K562 (cell line): ENCODE measurements around the gene APBB2. TPM values are rescaled to one million over a fixed set of nuclear protein-coding genes. Genes with fewer than 3 reads are reported as not detected.

ENCODE experiments used
- ATAC-seq: fragments of 200-7000 bp; cut with Tn5 transposase; 3 replicates; pipeline ENCODE4 v1.9.1; 2020; ENCODE audit warnings: moderate library complexity
- BruUV-seq: library from RNA; stranded (reverse); fragments of 400-500 nt; replicated peaks from 2 replicates; lab custom pipeline; 2021; lab: Mats Ljungman, UMichigan
- CTCF ChIA-PET: fragments of 300-600 bp; formaldehyde crosslinking; extraction: SDS; loops from one replicate; lab custom pipeline; 2021; ENCODE audit warnings: low intra/inter-chr PET ratio; lab: Yijun Ruan, JAX
- POLR2A ChIA-PET: fragments of 300-600, 350-650 bp; sonication (Branson Sonifier 250); formaldehyde crosslinking; extraction: SDS; loops from one replicate; lab custom pipeline; 2021; ENCODE audit warnings: antibody characterized with exemption, inconsistent platforms; lab: Yijun Ruan, JAX
- DNase-seq, 4 experiments: peaks; one replicate each; pipeline versions ENCODE4 v3.0.0 to v3.0.0-alpha.2; 2011 to 2018; ENCODE audit warnings: low spot score in 3 of 4, mixed read lengths in 3 of 4; ENCODE audit errors: extremely low read depth in 1 of 4
- FAIRE-seq: peaks from 2 replicates; lab custom pipeline; 2011; peaks lifted over from hg19 to GRCh38; lab: Jason Lieb, UNC
- H2AFZ ChIP-seq: 2 replicates; pipeline ENCODE4 v1.6.0; 2011; ENCODE audit warnings: low read depth, low read length, control low read depth, inconsistent platforms
- H3K27ac ChIP-seq: fragments of 200-600 bp; 3 replicates; pipeline ENCODE4 v1.8.0; 2011; ENCODE audit warnings: low read depth, mild to moderate bottlenecking, control low read depth, inconsistent platforms, low read length, moderate library complexity, mixed read lengths; ENCODE audit errors: extremely low read depth
- H3K27me3 ChIP-seq, 2 experiments: fragments of 300-600 bp in 1 of 2; 2 replicates in 1 of 2; 3 replicates in 1 of 2; pipeline versions ENCODE4 v1.6.0 to v1.8.0; 2011; ENCODE audit warnings: inconsistent platforms in 2 of 2, low read length in 2 of 2, mild to moderate bottlenecking in 1 of 2, mixed read lengths in 1 of 2, moderate library complexity in 1 of 2; ENCODE audit not compliant: control insufficient read depth in 2 of 2, insufficient read depth in 2 of 2
- H3K36me3 ChIP-seq: fragments of 300-600 bp; 3 replicates; pipeline ENCODE4 v1.8.0; 2011; ENCODE audit warnings: mild to moderate bottlenecking, low read length, inconsistent platforms; ENCODE audit not compliant: control insufficient read depth, insufficient read depth
- H3K4me1 ChIP-seq, 2 experiments: fragments of 200-600 bp in 1 of 2; replicated peaks in 1 of 2; 2 replicates in 1 of 2; 3 replicates in 1 of 2; pipeline versions ENCODE4 v1.5.1 to v1.8.0; 2011; ENCODE audit warnings: inconsistent platforms in 2 of 2, low read length in 2 of 2, mild to moderate bottlenecking in 1 of 2, mixed read lengths in 1 of 2, moderate library complexity in 1 of 2; ENCODE audit not compliant: control insufficient read depth in 2 of 2, insufficient read depth in 2 of 2
- H3K4me2 ChIP-seq: 2 replicates; pipeline ENCODE4 v1.6.1; 2011; ENCODE audit warnings: low read length, control low read depth, inconsistent platforms, mixed read lengths; ENCODE audit not compliant: insufficient read depth
- H3K4me3 ChIP-seq: fragments of 200-600 bp; sonication (generic), shearing (Covaris generic); 2 replicates; pipeline ENCODE4 v1.5.1; 2016; ENCODE audit warnings: control low read depth, inconsistent platforms
- H3K79me2 ChIP-seq: fragments of 200-600 bp; 3 replicates; pipeline ENCODE4 v1.8.0; 2011; ENCODE audit warnings: low read length, inconsistent platforms; ENCODE audit not compliant: control insufficient read depth, insufficient read depth
- H3K9ac ChIP-seq, 2 experiments: 2 replicates each; pipeline versions ENCODE4 v1.6.0 to v1.6.1; 2011; ENCODE audit warnings: low read depth in 2 of 2, low read length in 2 of 2, control low read depth in 1 of 2, inconsistent platforms in 1 of 2, mild to moderate bottlenecking in 1 of 2, mixed read lengths in 1 of 2; ENCODE audit not compliant: insufficient read depth in 1 of 2
- H3K9me1 ChIP-seq: one replicate; pipeline ENCODE4 v1.6.0; 2011; ENCODE audit warnings: inconsistent platforms, mild to moderate bottlenecking, low read length, moderate library complexity; ENCODE audit not compliant: control insufficient read depth, insufficient read depth
- H3K9me3 ChIP-seq: replicated peaks from 2 replicates; pipeline ENCODE4 v1.5.1; 2011; ENCODE audit warnings: low read depth, low read length, inconsistent platforms; ENCODE audit not compliant: control insufficient read depth, insufficient read depth
- H4K20me1 ChIP-seq: replicated peaks from 2 replicates; pipeline ENCODE4 v1.6.1; 2011; ENCODE audit warnings: low read length, inconsistent platforms, mixed read lengths; ENCODE audit not compliant: control insufficient read depth, insufficient read depth
- ADNP ChIP-seq: fragments of 200-800 bp; sonication (Bioruptor generic); IDR thresholded peaks from 2 replicates; pipeline ENCODE4 v1.6.1; 2016; ENCODE audit warnings: missing genetic modification characterization, missing compliant biosample characterization
- COPS2 ChIP-seq: fragments of 450-650 bp; conservative IDR thresholded peaks from 2 replicates; pipeline ENCODE4 v1.6.1; 2016; ENCODE audit warnings: mild to moderate bottlenecking, moderate library complexity
- GABPA ChIP-seq: fragments of 200-800 bp; sonication (Bioruptor generic); conservative IDR thresholded peaks from 2 replicates; pipeline ENCODE4 v1.6.1; 2016; ENCODE audit warnings: low read depth, missing genetic modification characterization, missing compliant biosample characterization
- HBP1 ChIP-seq: fragments of 450-650 bp; formaldehyde crosslinking; IDR thresholded peaks from 2 replicates; pipeline ENCODE4 v1.4.0; 2022; ENCODE audit warnings: missing genetic modification characterization
- KLF1 ChIP-seq: fragments of 450-650 bp; IDR thresholded peaks from 2 replicates; pipeline ENCODE4 v1.6.1; 2016; ENCODE audit warnings: missing genetic modification characterization, missing compliant biosample characterization
- RBM22 ChIP-seq: fragments of 200-400 bp; formaldehyde crosslinking; IDR thresholded peaks from 2 replicates; pipeline ENCODE4 v1.6.1; 2018; ENCODE audit warnings: low read length, low read depth; ENCODE audit not compliant: poor library complexity, severe bottlenecking
- RCOR1 ChIP-seq, 2 experiments: IDR thresholded peaks; 2 replicates each; pipeline ENCODE4 v1.6.1; 2012; ENCODE audit warnings: low read depth in 2 of 2, low read length in 2 of 2, borderline replicate concordance in 1 of 2, improper control_type of control experiment in 1 of 2
- WGBS: fragments of 100-300 bp; shearing (Covaris generic); methylation state at CpG from one replicate; pipeline ENCODE4 v1.1.6; 2016; ENCODE audit warnings: low coverage, mixed read lengths; ENCODE audit not compliant: insufficient coverage; ENCODE audit errors: missing lambda C conversion rate; 5-methylcytosine and 5-hydroxymethylcytosine counted together
- in situ Hi-C: fragments of 300-500 bp; cut with MboI; formaldehyde crosslinking; loops from 4 replicates; pipeline ENCODE4 v1.15.0; 2018; ENCODE audit warnings: inconsistent platforms, mixed read lengths
- intact Hi-C: fragments of 100-400 bp; cut with micrococcal nuclease; formaldehyde crosslinking; loops from 2 replicates; pipeline ENCODE4 v1.14.2; 2022
- polyA plus RNA-seq, 8 experiments: library from polyadenylated mRNA; depleted of rRNA in 4 of 8; stranded (reverse) in 5 of 8; unstranded in 3 of 8; fragments of >200 nt; fragmentation: Nextera tagmentation in 2 of 8; fragmentation: Illumina TruSeq in 1 of 8; extraction: Ambion mirVana in 2 of 8; extraction: Trizol in 1 of 8; gene quantifications; 2 replicates each; pipeline versions ENCODE4 v1.2.1 to v1.2.3, GENCODE V29; 2011 to 2014; ENCODE audit warnings: inconsistent platforms in 1 of 8, missing spikeins in 1 of 8
- total RNA-seq, 7 experiments: library from RNA; depleted of rRNA in 6 of 7; stranded (reverse); fragments of >200 nt in 6 of 7; fragmentation: Illumina TruSeq in 2 of 7; extraction: Trizol in 2 of 7; gene quantifications; 2 replicates each; pipeline versions ENCODE4 v1.2.1 to v1.2.3, GENCODE V29; 2011 to 2021; ENCODE audit warnings: low replicate concordance in 1 of 7

The APBB2 gene
- total and polyA plus RNA-seq, 9 of the 15 experiments (the other 6 are each of a cell fraction or from before 2014, with no cell fraction given), result 0.08 to 2.1 (median 1.4) TPM

GRCh38 chr4:40833212-40833611 lies 381.1 kb downstream of the APBB2 start:
- Histone ChIP-seq H2AFZ (no peak overlapping the region), H3K4me2 (no peak overlapping the region), H3K27me3 (peaks cover 22 to 78% of the 10 kb centered on the region in 2 experiments), H3K4me3 (no peak overlapping the region), H3K36me3 (no peaks in the 10 kb centered on the region), H3K79me2 (no peaks in the 10 kb centered on the region), H3K9ac (no peak overlapping the region)
- CTCF ChIA-PET, result no interaction called here
- intact Hi-C loops, result no loop called here
- under 1% methylated on average over 11 of the region's 11 CpGs for WGBS
- FAIRE-seq, result no peak
- TF ChIP-seq KLF1 (tag), result no peak
- no peak for TF ChIP-seq GABPA (tag)
- TF ChIP-seq ADNP (tag), result no peak
- no peak for TF ChIP-seq COPS2
- TF ChIP-seq RBM22, result no peak
- no peak for TF ChIP-seq HBP1 (CRISPR knock-in tag)
- TF ChIP-seq RCOR1 (IDR thresholded peaks at IDR 0.05; ENCODE audit: borderline replicate concordance in 1 of 2, low read depth in 2 of 2, low read length in 2 of 2), result no peak
- TF ChIP-seq, all 486 proteins: peak for 0
- no TSS peak for BruUV-seq
- in situ Hi-C loops, result no loop called here
- DNase-seq, result no peak
- no peaks in the 10 kb centered on the region for H4K20me1 ChIP-seq
- H3K27ac ChIP-seq, result no peak overlapping the region
- H3K9me1 ChIP-seq, result peaks cover 2% of the 10 kb centered on the region
- POLR2A ChIA-PET, result no interaction called here
- ATAC-seq, result no peak
- H3K9me3 ChIP-seq, result no peaks in the 10 kb centered on the region
- no peaks in the 10 kb centered on the region for H3K4me1 ChIP-seq
